HL-60 (cell line): ENCODE data around the gene DENND5A.

ENCODE experiments used
- DNase-seq, 2 experiments: peaks; one replicate each; pipeline ENCODE4 v3.0.0-alpha.2; 2010 to 2020; ENCODE audit warnings: low read depth in 1 of 2, low spot score in 1 of 2
- H3K27ac ChIP-seq: fragments of 250-450 bp; sonication (Bioruptor Pico); replicated peaks from 2 replicates; pipeline ENCODE4 v1.5.1; 2020; ENCODE audit warnings: mild to moderate bottlenecking, moderate library complexity
- H3K27me3 ChIP-seq: fragments of 250-450 bp; sonication (Bioruptor Pico); 2 replicates; pipeline ENCODE4 v1.5.1; 2021; ENCODE audit warnings: mild to moderate bottlenecking, moderate library complexity; ENCODE audit not compliant: insufficient read depth, poor library complexity, severe bottlenecking
- H3K4me3 ChIP-seq: replicated peaks from 2 replicates; pipeline ENCODE4 v1.5.1; 2011; ENCODE audit warnings: mild to moderate bottlenecking, control low read depth, low read length; ENCODE audit not compliant: insufficient read depth
- GABPA ChIP-seq: IDR thresholded peaks from 2 replicates; pipeline ENCODE4 v1.6.1; 2012; ENCODE audit warnings: low read depth
- POLR2AphosphoS5 ChIP-seq: IDR thresholded peaks from 2 replicates; pipeline ENCODE4 v1.6.1; 2012; ENCODE audit warnings: low read depth
- SPI1 ChIP-seq: IDR thresholded peaks from 2 replicates; pipeline ENCODE4 v1.6.1; 2012; ENCODE audit warnings: low read depth, mild to moderate bottlenecking, borderline replicate concordance
- TF ChIP-seq, protein P1 (sequence below): IDR thresholded peaks from 2 replicates; pipeline ENCODE4 v1.6.1; 2012; ENCODE audit warnings: low read depth; ENCODE audit not compliant: insufficient replicate concordance
- TF ChIP-seq, protein P2 (sequence below): IDR thresholded peaks from one replicate; pipeline ENCODE4 v1.5.1; 2011; ENCODE audit warnings: low read length, control low read depth, inconsistent platforms; ENCODE audit not compliant: insufficient read depth

DENND5A gene

GRCh38 chr11:9126636-9127035 lies 138.5 kb downstream of the DENND5A start:
- H3K27me3 ChIP-seq: no peaks in the 10 kb centered on the region
- TF ChIP-seq, protein P1, sequence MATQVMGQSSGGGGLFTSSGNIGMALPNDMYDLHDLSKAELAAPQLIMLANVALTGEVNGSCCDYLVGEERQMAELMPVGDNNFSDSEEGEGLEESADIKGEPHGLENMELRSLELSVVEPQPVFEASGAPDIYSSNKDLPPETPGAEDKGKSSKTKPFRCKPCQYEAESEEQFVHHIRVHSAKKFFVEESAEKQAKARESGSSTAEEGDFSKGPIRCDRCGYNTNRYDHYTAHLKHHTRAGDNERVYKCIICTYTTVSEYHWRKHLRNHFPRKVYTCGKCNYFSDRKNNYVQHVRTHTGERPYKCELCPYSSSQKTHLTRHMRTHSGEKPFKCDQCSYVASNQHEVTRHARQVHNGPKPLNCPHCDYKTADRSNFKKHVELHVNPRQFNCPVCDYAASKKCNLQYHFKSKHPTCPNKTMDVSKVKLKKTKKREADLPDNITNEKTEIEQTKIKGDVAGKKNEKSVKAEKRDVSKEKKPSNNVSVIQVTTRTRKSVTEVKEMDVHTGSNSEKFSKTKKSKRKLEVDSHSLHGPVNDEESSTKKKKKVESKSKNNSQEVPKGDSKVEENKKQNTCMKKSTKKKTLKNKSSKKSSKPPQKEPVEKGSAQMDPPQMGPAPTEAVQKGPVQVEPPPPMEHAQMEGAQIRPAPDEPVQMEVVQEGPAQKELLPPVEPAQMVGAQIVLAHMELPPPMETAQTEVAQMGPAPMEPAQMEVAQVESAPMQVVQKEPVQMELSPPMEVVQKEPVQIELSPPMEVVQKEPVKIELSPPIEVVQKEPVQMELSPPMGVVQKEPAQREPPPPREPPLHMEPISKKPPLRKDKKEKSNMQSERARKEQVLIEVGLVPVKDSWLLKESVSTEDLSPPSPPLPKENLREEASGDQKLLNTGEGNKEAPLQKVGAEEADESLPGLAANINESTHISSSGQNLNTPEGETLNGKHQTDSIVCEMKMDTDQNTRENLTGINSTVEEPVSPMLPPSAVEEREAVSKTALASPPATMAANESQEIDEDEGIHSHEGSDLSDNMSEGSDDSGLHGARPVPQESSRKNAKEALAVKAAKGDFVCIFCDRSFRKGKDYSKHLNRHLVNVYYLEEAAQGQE: no peak
- no peak for TF ChIP-seq SPI1
- no peak for TF ChIP-seq GABPA
- TF ChIP-seq, protein P2, sequence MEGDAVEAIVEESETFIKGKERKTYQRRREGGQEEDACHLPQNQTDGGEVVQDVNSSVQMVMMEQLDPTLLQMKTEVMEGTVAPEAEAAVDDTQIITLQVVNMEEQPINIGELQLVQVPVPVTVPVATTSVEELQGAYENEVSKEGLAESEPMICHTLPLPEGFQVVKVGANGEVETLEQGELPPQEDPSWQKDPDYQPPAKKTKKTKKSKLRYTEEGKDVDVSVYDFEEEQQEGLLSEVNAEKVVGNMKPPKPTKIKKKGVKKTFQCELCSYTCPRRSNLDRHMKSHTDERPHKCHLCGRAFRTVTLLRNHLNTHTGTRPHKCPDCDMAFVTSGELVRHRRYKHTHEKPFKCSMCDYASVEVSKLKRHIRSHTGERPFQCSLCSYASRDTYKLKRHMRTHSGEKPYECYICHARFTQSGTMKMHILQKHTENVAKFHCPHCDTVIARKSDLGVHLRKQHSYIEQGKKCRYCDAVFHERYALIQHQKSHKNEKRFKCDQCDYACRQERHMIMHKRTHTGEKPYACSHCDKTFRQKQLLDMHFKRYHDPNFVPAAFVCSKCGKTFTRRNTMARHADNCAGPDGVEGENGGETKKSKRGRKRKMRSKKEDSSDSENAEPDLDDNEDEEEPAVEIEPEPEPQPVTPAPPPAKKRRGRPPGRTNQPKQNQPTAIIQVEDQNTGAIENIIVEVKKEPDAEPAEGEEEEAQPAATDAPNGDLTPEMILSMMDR: no peak
- no peak for TF ChIP-seq POLR2AphosphoS5
- DNase-seq: no peak
- H3K4me3 ChIP-seq: no peak overlapping the region
- H3K27ac ChIP-seq: no peak overlapping the region

DNA sequence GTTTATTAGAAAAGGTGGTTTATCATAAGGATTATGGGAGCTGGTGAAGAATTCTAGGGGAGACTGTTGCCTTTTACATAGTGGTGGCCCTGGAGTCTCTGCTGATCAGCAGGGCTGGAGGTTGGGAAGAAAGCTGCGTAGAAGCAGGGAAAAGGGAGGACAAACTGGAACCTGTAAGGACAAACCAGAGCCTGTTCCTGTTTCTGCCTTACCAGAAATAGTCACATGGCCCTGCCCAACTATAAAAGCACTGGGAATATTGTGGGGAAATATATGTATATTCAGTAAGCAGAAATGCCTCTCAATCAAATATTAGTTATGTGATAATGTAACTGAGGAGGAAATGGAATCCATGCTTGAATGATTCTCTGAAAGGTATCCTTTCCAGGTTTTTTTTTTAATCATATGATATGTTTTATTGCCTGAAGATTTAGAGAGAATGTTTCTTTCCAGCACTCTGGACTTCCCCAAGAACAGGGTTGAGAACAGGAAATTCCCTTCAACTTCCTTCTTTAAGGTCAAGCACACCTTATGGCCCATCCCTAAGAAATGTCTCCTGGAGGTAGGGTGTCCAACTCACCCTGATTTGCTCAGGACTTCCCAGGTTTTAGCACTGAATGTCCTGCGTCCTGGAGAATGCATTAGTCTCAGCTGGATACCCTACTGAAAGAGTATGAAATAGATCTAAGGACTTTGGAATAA lies 139.8 kb downstream of the DENND5A start:
- no peak for DNase-seq
- no peak for TF ChIP-seq GABPA
- TF ChIP-seq POLR2AphosphoS5: no peak
- TF ChIP-seq SPI1: no peak
- TF ChIP-seq, protein P1: no peak
- TF ChIP-seq, protein P2: no peak
- Histone ChIP-seq H3K27ac (no peak overlapping the region), H3K4me3 (no peak overlapping the region), H3K27me3 (no peaks in the 10 kb centered on the region)

- H3K27ac ChIP-seq: no peak overlapping the region
- no peak for DNase-seq
- TF ChIP-seq, protein P2: no peak
- TF ChIP-seq, protein P1: no peak
- TF ChIP-seq GABPA (no peak), SPI1 (no peak)
- H3K4me3 ChIP-seq: no peak overlapping the region
- H3K27me3 ChIP-seq: no peaks in the 10 kb centered on the region
Measured at GRCh38 chr11:9123595-9124304, 141.4 kb downstream of the DENND5A start.
